NCI-H2196 (cell line): ENCODE measurements around the gene TNPO3.
"Not testable (repeated sequence)": the region's sequence is repeated elsewhere in the genome, so short reads cannot be mapped to it uniquely, and the experiment has no call there.

Experiments
- DNase-seq: peaks from one replicate; lab custom pipeline; 2025; ENCODE audit not compliant: unreplicated experiment; lab: John Stamatoyannopoulos, UW

TNPO3 gene

GRCh38 chr7:129017933-129018538 lies 36.9 kb downstream of the TNPO3 start:
- no peak for DNase-seq

GRCh38 chr7:129017264-129017663 lies 37.6 kb downstream of the TNPO3 start:
- DNase-seq, result no peak

GRCh38 chr7:129014501-129015101 lies 40.3 kb downstream of the TNPO3 start:
- no peak for DNase-seq

- no peak for DNase-seq
Observed at GRCh38 chr7:129013048-129013724, 41.7 kb downstream of the TNPO3 start.

GRCh38 chr7:129012641-129013040 lies 42.3 kb downstream of the TNPO3 start:
- DNase-seq, result no peak

- peak; percentile 23 for DNase-seq
Observed at GRCh38 chr7:129010075-129010474, 44.8 kb downstream of the TNPO3 start.

GRCh38 chr7:129009437-129009836 lies 45.5 kb downstream of the TNPO3 start:
- DNase-seq, result no peak

GRCh38 chr7:129008645-129009414 lies 46.1 kb downstream of the TNPO3 start:
- no peak for DNase-seq

- no peak for DNase-seq
Observed at GRCh38 chr7:129007572-129007971, 47.3 kb downstream of the TNPO3 start.

GRCh38 chr7:129006636-129007414 lies 48.1 kb downstream of the TNPO3 start:
- DNase-seq, result no peak

GRCh38 chr7:129005186-129005585 lies 49.7 kb downstream of the TNPO3 start:
- no peak for DNase-seq

GRCh38 chr7:128997181-128997580 lies 57.7 kb downstream of the TNPO3 start:
- peak; percentile 11 for DNase-seq

- not testable (repeated sequence) for DNase-seq
Observed at GRCh38 chr7:128994560-128994959, 60.4 kb downstream of the TNPO3 start.

GRCh38 chr7:128993419-128993818 lies 61.5 kb downstream of the TNPO3 start:
- DNase-seq, result no peak

- no peak for DNase-seq
Observed at GRCh38 chr7:128989961-128990360, 65.0 kb downstream of the TNPO3 start.

GRCh38 chr7:128988372-128988771 lies 66.5 kb downstream of the TNPO3 start:
- DNase-seq, result no peak

GRCh38 chr7:128986609-128987008 lies 68.3 kb downstream of the TNPO3 start:
- no peak for DNase-seq

GRCh38 chr7:128985660-128986059 lies 69.3 kb downstream of the TNPO3 start:
- DNase-seq, result no peak

GRCh38 chr7:128982105-128982504 lies 72.8 kb downstream of the TNPO3 start:
- no peak for DNase-seq

GRCh38 chr7:128974241-128974934 lies 80.5 kb downstream of the TNPO3 start:
- no peak for DNase-seq
